Hepatocyte (in vitro differentiated cells): Measurements from ENCODE around the gene PTN. TPM values are rescaled to one million over a fixed set of nuclear protein-coding genes. Genes with fewer than 3 reads are reported as not detected.

ENCODE experiments used
- DNase-seq: peaks from one replicate; pipeline ENCODE4 v3.0.0-alpha.2; 2016; ENCODE audit warnings: low spot score
- H2AFZ ChIP-seq: fragments of 200-600 bp; sonication (generic); 2 replicates; pipeline ENCODE4 v1.6.0; 2016; ENCODE audit warnings: antibody characterized with exemption, mild to moderate bottlenecking
- H3K27ac ChIP-seq: fragments of 200-600 bp; sonication (generic); 2 replicates; pipeline ENCODE4 v1.5.1; 2016; ENCODE audit warnings: mild to moderate bottlenecking
- H3K27me3 ChIP-seq: fragments of 200-600 bp; sonication (generic); 2 replicates; pipeline ENCODE4 v1.6.1; 2016
- H3K36me3 ChIP-seq: fragments of 200-600 bp; sonication (generic); replicated peaks from 2 replicates; pipeline ENCODE4 v1.5.1; 2016; ENCODE audit warnings: low read depth; ENCODE audit not compliant: insufficient read depth
- H3K4me1 ChIP-seq: fragments of 200-600 bp; sonication (generic); 2 replicates; pipeline ENCODE4 v1.5.1; 2016; ENCODE audit warnings: mild to moderate bottlenecking, moderate library complexity; ENCODE audit not compliant: insufficient read depth
- H3K4me2 ChIP-seq: fragments of 200-600 bp; sonication (generic); 2 replicates; pipeline ENCODE4 v1.6.0; 2016
- H3K4me3 ChIP-seq: fragments of 200-600 bp; sonication (generic); 2 replicates; pipeline ENCODE4 v1.5.1; 2016; ENCODE audit warnings: mild to moderate bottlenecking
- H3K79me2 ChIP-seq: fragments of 200-600 bp; sonication (generic); 2 replicates; pipeline ENCODE4 v1.6.0; 2017; ENCODE audit warnings: mild to moderate bottlenecking
- H3K9me2 ChIP-seq: fragments of 200-600 bp; sonication (generic); replicated peaks from 2 replicates; pipeline ENCODE4 v1.6.0; 2017; ENCODE audit warnings: mild to moderate bottlenecking; ENCODE audit not compliant: insufficient read depth
- H3K9me3 ChIP-seq: fragments of 200-600 bp; sonication (generic); 2 replicates; pipeline ENCODE4 v1.5.1; 2016; ENCODE audit warnings: low read depth, mild to moderate bottlenecking
- H4K20me1 ChIP-seq: fragments of 200-600 bp; sonication (generic); 2 replicates; pipeline ENCODE4 v1.6.0; 2016; ENCODE audit warnings: mild to moderate bottlenecking; ENCODE audit not compliant: insufficient read depth, poor library complexity, severe bottlenecking
- CTCF ChIP-seq: fragments of 200-600 bp; sonication (generic); IDR thresholded peaks from 2 replicates; pipeline ENCODE4 v1.5.1; 2016; ENCODE audit warnings: antibody characterized with exemption, mild to moderate bottlenecking; ENCODE audit not compliant: poor library complexity
- EZH2 ChIP-seq: fragments of 200-600 bp; sonication (generic); IDR thresholded peaks from 2 replicates; pipeline ENCODE4 v1.6.1; 2016; ENCODE audit warnings: antibody characterized with exemption, mild to moderate bottlenecking, borderline replicate concordance
- EZH2phosphoT487 ChIP-seq: fragments of 200-600 bp; sonication (generic); IDR thresholded peaks from one replicate; pipeline ENCODE4 v1.6.1; 2018; ENCODE audit warnings: antibody characterized with exemption, mild to moderate bottlenecking, low read depth, moderate library complexity; ENCODE audit not compliant: unreplicated experiment, severe bottlenecking
- WGBS: methylation state at CpG from one replicate; pipeline ENCODE4 v1.1.6; 2016; ENCODE audit warnings: low lambda C conversion rate; ENCODE audit errors: missing lambda C conversion rate; 5-methylcytosine and 5-hydroxymethylcytosine counted together
- polyA plus RNA-seq: library from polyadenylated mRNA; unstranded; fragments of >200 nt; fragmentation: Nextera tagmentation; extraction: Ambion mirVana; gene quantifications from 2 replicates; pipeline ENCODE4 v1.2.1, GENCODE V29; 2016
- total RNA-seq: library from RNA; depleted of rRNA; stranded (reverse); fragments of >200 nt; gene quantifications from 2 replicates; pipeline ENCODE4 v1.2.3, GENCODE V29; 2014

The PTN gene
- total and polyA plus RNA-seq, 2 experiments from 2014 or later, result 50.8 to 66.9 TPM

GRCh38 chr7:137231167-137231566 is 112.4 kb downstream of the PTN start:
- TF ChIP-seq EZH2, result no peak
- Histone ChIP-seq H3K27ac (no peak overlapping the region), H3K79me2 (no peaks in the 10 kb centered on the region), H3K9me2 (no peaks in the 10 kb centered on the region), H3K4me3 (no peak overlapping the region), H3K4me2 (no peak overlapping the region), H3K9me3 (no peaks in the 10 kb centered on the region), H4K20me1 (no peaks in the 10 kb centered on the region), H3K27me3 (no peaks in the 10 kb centered on the region), H2AFZ (no peak overlapping the region), H3K4me1 (peaks cover 7% of the 10 kb centered on the region), H3K36me3 (no peaks in the 10 kb centered on the region)
- DNase-seq, result no peak
- WGBS, result 87% methylated on average over 2 of the region's 2 CpGs

GRCh38 chr7:137221467-137221866 is 122.1 kb downstream of the PTN start:
- Histone ChIP-seq H3K36me3 (no peaks in the 10 kb centered on the region), H3K27me3 (no peaks in the 10 kb centered on the region), H3K4me1 (no peaks in the 10 kb centered on the region), H3K4me3 (no peak overlapping the region), H3K27ac (no peak overlapping the region), H3K79me2 (no peaks in the 10 kb centered on the region), H4K20me1 (no peaks in the 10 kb centered on the region), H3K4me2 (no peak overlapping the region), H3K9me3 (no peaks in the 10 kb centered on the region), H3K9me2 (no peaks in the 10 kb centered on the region), H2AFZ (no peak overlapping the region)
- DNase-seq, result no peak
- TF ChIP-seq CTCF (no peak), EZH2phosphoT487 (no peak), EZH2 (no peak)
- WGBS, result 100% methylated on average over 1 of the region's 3 CpGs

- no peak for DNase-seq
- H3K36me3 ChIP-seq, result no peaks in the 10 kb centered on the region
- no peaks in the 10 kb centered on the region for H3K9me3 ChIP-seq
- H3K4me2 ChIP-seq, result no peak overlapping the region
- TF ChIP-seq EZH2phosphoT487, result no peak
- no peak for TF ChIP-seq EZH2
- no peak for TF ChIP-seq CTCF
- 95% methylated on average over 2 of the region's 2 CpGs for WGBS
- no peak overlapping the region for H2AFZ ChIP-seq
- H3K4me1 ChIP-seq, result no peaks in the 10 kb centered on the region
- H3K27me3 ChIP-seq, result no peaks in the 10 kb centered on the region
- no peaks in the 10 kb centered on the region for H3K9me2 ChIP-seq
- H4K20me1 ChIP-seq, result no peaks in the 10 kb centered on the region
- H3K4me3 ChIP-seq, result no peak overlapping the region
- no peak overlapping the region for H3K27ac ChIP-seq
- H3K79me2 ChIP-seq, result no peaks in the 10 kb centered on the region
Measured at GRCh38 chr7:137213744-137214143, 129.8 kb downstream of the PTN start.

- H3K27ac ChIP-seq, result no peak overlapping the region
- no peak overlapping the region for H2AFZ ChIP-seq
- 85% methylated on average over 5 of the region's 5 CpGs for WGBS
- peak; percentile 5 for DNase-seq
- H4K20me1 ChIP-seq, result no peaks in the 10 kb centered on the region
- no peak for TF ChIP-seq EZH2
- no peak for TF ChIP-seq CTCF
- no peak for TF ChIP-seq EZH2phosphoT487
- no peaks in the 10 kb centered on the region for H3K36me3 ChIP-seq
- H3K27me3 ChIP-seq, result no peaks in the 10 kb centered on the region
- no peak overlapping the region for H3K4me3 ChIP-seq
- no peaks in the 10 kb centered on the region for H3K79me2 ChIP-seq
- no peak overlapping the region for H3K4me2 ChIP-seq
- no peaks in the 10 kb centered on the region for H3K9me2 ChIP-seq
- H3K4me1 ChIP-seq, result no peaks in the 10 kb centered on the region
- H3K9me3 ChIP-seq, result no peaks in the 10 kb centered on the region
Measured at GRCh38 chr7:137209151-137209817, 134.2 kb downstream of the PTN start.
